ENCODE results near the gene RFESD. TPM values are rescaled to one million over a fixed set of nuclear protein-coding genes. Genes with fewer than 3 reads are reported as not detected.

RFESD gene
- total RNA-seq, 3 donors from 2014 or later = 1.6 to 4.3 (median 3.4) TPM

GRCh38 chr5:95609711-95610110 lies 36.9 kb upstream of the RFESD start:
- no peaks in the 10 kb centered on the region for H3K36me3 ChIP-seq
- no peak for DNase-seq (ENCODE audit: low spot score in 2 of 2)
- intact Hi-C loops (cut with DNase I; ENCODE audit: low total_unique reads) = no loop called here
- H3K9me3 ChIP-seq = no peaks in the 10 kb centered on the region
- H3K27me3 ChIP-seq = no peaks in the 10 kb centered on the region
- H3K4me3 ChIP-seq = no peak overlapping the region
- H3K27ac ChIP-seq = no peak overlapping the region
- TF ChIP-seq POLR2A (IDR thresholded peaks at IDR 0.05) (no peak), POLR2AphosphoS5 (IDR thresholded peaks at IDR 0.05) (no peak)
- TF ChIP-seq, protein P1, sequence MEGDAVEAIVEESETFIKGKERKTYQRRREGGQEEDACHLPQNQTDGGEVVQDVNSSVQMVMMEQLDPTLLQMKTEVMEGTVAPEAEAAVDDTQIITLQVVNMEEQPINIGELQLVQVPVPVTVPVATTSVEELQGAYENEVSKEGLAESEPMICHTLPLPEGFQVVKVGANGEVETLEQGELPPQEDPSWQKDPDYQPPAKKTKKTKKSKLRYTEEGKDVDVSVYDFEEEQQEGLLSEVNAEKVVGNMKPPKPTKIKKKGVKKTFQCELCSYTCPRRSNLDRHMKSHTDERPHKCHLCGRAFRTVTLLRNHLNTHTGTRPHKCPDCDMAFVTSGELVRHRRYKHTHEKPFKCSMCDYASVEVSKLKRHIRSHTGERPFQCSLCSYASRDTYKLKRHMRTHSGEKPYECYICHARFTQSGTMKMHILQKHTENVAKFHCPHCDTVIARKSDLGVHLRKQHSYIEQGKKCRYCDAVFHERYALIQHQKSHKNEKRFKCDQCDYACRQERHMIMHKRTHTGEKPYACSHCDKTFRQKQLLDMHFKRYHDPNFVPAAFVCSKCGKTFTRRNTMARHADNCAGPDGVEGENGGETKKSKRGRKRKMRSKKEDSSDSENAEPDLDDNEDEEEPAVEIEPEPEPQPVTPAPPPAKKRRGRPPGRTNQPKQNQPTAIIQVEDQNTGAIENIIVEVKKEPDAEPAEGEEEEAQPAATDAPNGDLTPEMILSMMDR (IDR thresholded peaks at IDR 0.05) = no peak
- H3K4me1 ChIP-seq = no peaks in the 10 kb centered on the region

- H3K4me1 ChIP-seq = no peaks in the 10 kb centered on the region
- TF ChIP-seq, protein P1 (IDR thresholded peaks at IDR 0.05) = no peak
- no peak for TF ChIP-seq POLR2A (IDR thresholded peaks at IDR 0.05)
- no peak for TF ChIP-seq POLR2AphosphoS5 (IDR thresholded peaks at IDR 0.05)
- intact Hi-C loops (cut with DNase I; ENCODE audit: low total_unique reads) = no loop called here
- H3K4me3 ChIP-seq = no peak overlapping the region
- H3K36me3 ChIP-seq = no peaks in the 10 kb centered on the region
- H3K9me3 ChIP-seq = no peaks in the 10 kb centered on the region
- no peak overlapping the region for H3K27ac ChIP-seq
- no peak for DNase-seq (ENCODE audit: low spot score in 2 of 2)
- H3K27me3 ChIP-seq = no peaks in the 10 kb centered on the region
These were observed 36.0 kb upstream of the RFESD start for GRCh38 chr5:95610546-95610945.

DNA sequence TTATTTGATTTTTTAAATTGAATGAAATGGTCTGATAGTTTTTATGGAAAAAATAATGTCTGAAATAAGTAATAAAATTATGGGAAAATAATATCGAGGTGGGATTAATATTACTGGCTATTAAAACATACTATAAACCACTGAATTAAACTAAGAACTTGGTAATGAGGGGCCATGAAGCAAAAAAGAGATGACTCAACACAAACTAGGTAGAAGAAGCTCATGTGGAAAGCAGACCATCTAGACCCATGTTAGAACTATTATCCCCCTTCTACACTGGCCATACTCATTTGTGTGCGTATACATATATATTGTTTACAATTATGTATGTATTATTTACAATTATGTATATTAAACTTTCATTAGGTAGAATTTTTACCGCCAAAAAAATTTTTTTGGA lies 35.2 kb upstream of the RFESD start:
- Histone ChIP-seq H3K4me3 (no peak overlapping the region), H3K27me3 (no peaks in the 10 kb centered on the region), H3K4me1 (no peaks in the 10 kb centered on the region), H3K36me3 (no peaks in the 10 kb centered on the region), H3K27ac (no peak overlapping the region), H3K9me3 (no peaks in the 10 kb centered on the region)
- TF ChIP-seq, protein P1 (IDR thresholded peaks at IDR 0.05) = no peak
- TF ChIP-seq POLR2AphosphoS5 (IDR thresholded peaks at IDR 0.05) = no peak
- TF ChIP-seq POLR2A (IDR thresholded peaks at IDR 0.05) = no peak
- DNase-seq (ENCODE audit: low spot score in 2 of 2) = no peak
- intact Hi-C loops (cut with DNase I; ENCODE audit: low total_unique reads) = no loop called here

DNA sequence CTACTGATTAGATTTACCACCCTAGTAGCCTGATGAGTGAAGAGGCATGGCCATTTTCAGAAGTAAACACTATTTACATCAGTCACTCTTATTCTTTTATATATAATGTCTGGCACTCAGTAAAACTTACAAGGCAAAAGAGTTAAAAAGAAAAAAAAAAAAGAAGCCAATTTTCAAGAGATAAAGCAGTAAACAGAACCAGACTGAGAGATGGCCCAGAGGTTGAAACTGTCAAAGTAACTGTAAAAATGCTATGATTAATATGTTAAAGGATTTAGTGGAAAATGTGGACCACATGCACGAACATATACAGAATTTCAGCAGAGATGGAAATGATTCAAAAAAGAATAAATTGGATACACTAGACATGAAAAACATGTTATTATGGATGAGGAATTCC lies 33.1 kb upstream of the RFESD start:
- intact Hi-C loops (cut with DNase I; ENCODE audit: low total_unique reads) = no loop called here
- no peaks in the 10 kb centered on the region for H3K9me3 ChIP-seq
- no peak for DNase-seq (ENCODE audit: low spot score in 2 of 2)
- TF ChIP-seq POLR2AphosphoS5 (IDR thresholded peaks at IDR 0.05) = no peak
- TF ChIP-seq POLR2A (IDR thresholded peaks at IDR 0.05) = no peak
- TF ChIP-seq, protein P1 (IDR thresholded peaks at IDR 0.05) = no peak
- no peak overlapping the region for H3K27ac ChIP-seq
- H3K27me3 ChIP-seq = no peaks in the 10 kb centered on the region
- no peak overlapping the region for H3K4me3 ChIP-seq
- H3K4me1 ChIP-seq = no peaks in the 10 kb centered on the region
- no peaks in the 10 kb centered on the region for H3K36me3 ChIP-seq

DNA sequence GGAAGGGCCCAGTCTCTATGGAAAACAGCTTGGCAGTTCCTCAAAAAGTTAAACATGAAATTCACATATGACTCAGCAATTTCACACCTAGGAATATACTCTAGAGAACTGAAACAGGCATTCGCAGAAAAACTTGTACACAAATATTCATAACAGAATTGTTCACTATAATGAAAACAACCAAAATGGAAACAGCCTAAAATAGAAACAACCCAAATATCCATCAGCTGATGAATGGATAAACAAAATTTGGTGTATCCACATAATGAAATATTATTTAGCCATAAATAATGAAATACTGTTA lies 31.5 kb upstream of the RFESD start:
- Histone ChIP-seq H3K4me3 (no peak overlapping the region), H3K4me1 (peaks cover 0 to 2% of the 10 kb centered on the region in 2 donors), H3K36me3 (no peaks in the 10 kb centered on the region), H3K27me3 (no peaks in the 10 kb centered on the region), H3K9me3 (no peaks in the 10 kb centered on the region), H3K27ac (no peak overlapping the region)
- DNase-seq (ENCODE audit: low spot score in 2 of 2) = no peak
- TF ChIP-seq POLR2AphosphoS5 (IDR thresholded peaks at IDR 0.05) = no peak
- TF ChIP-seq, protein P1 (IDR thresholded peaks at IDR 0.05) = no peak
- no peak for TF ChIP-seq POLR2A (IDR thresholded peaks at IDR 0.05)
- intact Hi-C loops (cut with DNase I; ENCODE audit: low total_unique reads) = no loop called here

Data from breast epithelium (tissue), 4 donors.